ENCODE results near the gene DACH1.

GRCh38 chr13:71659404-71659803 lies 207.6 kb downstream of the DACH1 start:
- TF ChIP-seq CTCF (IDR thresholded peaks at IDR 0.05; ENCODE audit: poor library complexity) (no peak), EZH2 (IDR thresholded peaks at IDR 0.05; ENCODE audit: borderline replicate concordance) (no peak)

Data from hepatocyte (in vitro differentiated cells).